T-helper 17 cell (primary cell): ENCODE data around the gene HOXB6. TPM values are rescaled to one million over a fixed set of nuclear protein-coding genes. Genes with fewer than 3 reads are reported as not detected.

Source experiments
- ATAC-seq: fragments of 150-1000 bp; cut with Tn5 transposase; 2 replicates; pipeline ENCODE4 v1.10.0; 2021; ENCODE audit warnings: mild to moderate bottlenecking, moderate library complexity
- DNase-seq, 3 donors: peaks; one replicate each; pipeline versions ENCODE4 v3.0.0 to v3.0.0-alpha.2; 2020 to 2021
- H3K9me3 ChIP-seq: one replicate; pipeline ENCODE4 v1.7.0; 2013; ENCODE audit warnings: low read length, mild to moderate bottlenecking; ENCODE audit not compliant: control insufficient read depth, poor library complexity, severe bottlenecking
- H3K27ac Mint-ChIP-seq: one replicate; pipeline ENCODE4 v1.8.0; 2022; ENCODE audit warnings: mild to moderate bottlenecking, moderate library complexity, mixed read lengths
- H3K27me3 Mint-ChIP-seq: one replicate; pipeline ENCODE4 v1.8.0; 2022; ENCODE audit warnings: mixed read lengths
- H3K36me3 Mint-ChIP-seq: one replicate; pipeline ENCODE4 v1.8.0; 2022; ENCODE audit warnings: low read depth, mixed read lengths
- H3K4me1 Mint-ChIP-seq: one replicate; pipeline ENCODE4 v1.8.0; 2022; ENCODE audit warnings: mild to moderate bottlenecking, mixed read lengths
- H3K4me3 Mint-ChIP-seq: one replicate; pipeline ENCODE4 v1.8.0; 2022; ENCODE audit warnings: mild to moderate bottlenecking, moderate library complexity, mixed read lengths
- total RNA-seq, 4 donors: library from RNA in 2 of 4; stranded (reverse) in 2 of 4; gene quantifications; one replicate each; pipeline ENCODE4 v1.2.3 and lab custom pipeline; 2022 to 2026

Gene HOXB6
- total RNA-seq, 2 donors from 2014 or later = not detected

- no peaks in the 10 kb centered on the region for H3K9me3 ChIP-seq
- peak overlapping the region; percentile 47 for H3K4me3 Mint-ChIP-seq
- peaks cover 19% of the 10 kb centered on the region for H3K4me1 Mint-ChIP-seq
- H3K36me3 Mint-ChIP-seq = peaks cover 6% of the 10 kb centered on the region
- peak overlapping the region; percentile 83 for H3K27ac Mint-ChIP-seq
- H3K27me3 Mint-ChIP-seq = peaks cover 97% of the 10 kb centered on the region
- ATAC-seq = no peak
- DNase-seq = no peak
Observed at GRCh38 chr17:48641541-48642058, 36.8 kb upstream of the HOXB6 start.

GRCh38 chr17:48640858-48641180 lies 36.0 kb upstream of the HOXB6 start:
- Mint-ChIP-seq H3K36me3 (peaks cover 6% of the 10 kb centered on the region), H3K27me3 (peaks cover 99% of the 10 kb centered on the region), H3K4me3 (no peak overlapping the region), H3K27ac (no peak overlapping the region), H3K4me1 (peaks cover 19% of the 10 kb centered on the region)
- no peaks in the 10 kb centered on the region for H3K9me3 ChIP-seq
- no peak for DNase-seq
- ATAC-seq = no peak

GRCh38 chr17:48639982-48640857 lies 35.4 kb upstream of the HOXB6 start:
- Mint-ChIP-seq H3K36me3 (peaks cover 6% of the 10 kb centered on the region), H3K4me1 (peaks cover 17% of the 10 kb centered on the region), H3K4me3 (no peak overlapping the region), H3K27me3 (peaks cover 99% of the 10 kb centered on the region), H3K27ac (no peak overlapping the region)
- no peaks in the 10 kb centered on the region for H3K9me3 ChIP-seq
- no peak for DNase-seq
- no peak for ATAC-seq

GRCh38 chr17:48639136-48639535 lies 34.4 kb upstream of the HOXB6 start:
- Mint-ChIP-seq H3K27ac (no peak overlapping the region), H3K4me3 (no peak overlapping the region), H3K36me3 (peaks cover 2% of the 10 kb centered on the region), H3K4me1 (peaks cover 14% of the 10 kb centered on the region), H3K27me3 (peaks cover 99% of the 10 kb centered on the region)
- no peak for ATAC-seq
- H3K9me3 ChIP-seq = no peaks in the 10 kb centered on the region
- no peak for DNase-seq

GRCh38 chr17:48637323-48638260 lies 32.8 kb upstream of the HOXB6 start:
- H3K9me3 ChIP-seq = no peaks in the 10 kb centered on the region
- H3K4me3 Mint-ChIP-seq = no peak overlapping the region
- H3K36me3 Mint-ChIP-seq = peaks cover 2% of the 10 kb centered on the region
- no peak overlapping the region for H3K27ac Mint-ChIP-seq
- no peak for ATAC-seq
- H3K4me1 Mint-ChIP-seq = peaks cover 17% of the 10 kb centered on the region
- peaks cover 95% of the 10 kb centered on the region for H3K27me3 Mint-ChIP-seq
- DNase-seq = no peak

GRCh38 chr17:48636177-48637018 lies 31.6 kb upstream of the HOXB6 start:
- DNase-seq (peak; percentile 49 to 60 (median 53)), ATAC-seq (peak; percentile 84)
- no peak overlapping the region for H3K27ac Mint-ChIP-seq
- H3K4me3 Mint-ChIP-seq = no peak overlapping the region
- peaks cover 10% of the 10 kb centered on the region for H3K4me1 Mint-ChIP-seq
- H3K27me3 Mint-ChIP-seq = peaks cover 93% of the 10 kb centered on the region
- H3K36me3 Mint-ChIP-seq = no peaks in the 10 kb centered on the region
- H3K9me3 ChIP-seq = no peaks in the 10 kb centered on the region

GRCh38 chr17:48634493-48635208 lies 29.9 kb upstream of the HOXB6 start:
- no peak for ATAC-seq
- H3K27ac Mint-ChIP-seq = peak overlapping the region; percentile 11
- no peak for DNase-seq
- H3K4me3 Mint-ChIP-seq = peak overlapping the region; percentile 78
- H3K36me3 Mint-ChIP-seq = peaks cover 2% of the 10 kb centered on the region
- no peaks in the 10 kb centered on the region for H3K9me3 ChIP-seq
- H3K4me1 Mint-ChIP-seq = peaks cover 8% of the 10 kb centered on the region
- peaks cover 94% of the 10 kb centered on the region for H3K27me3 Mint-ChIP-seq

DNA sequence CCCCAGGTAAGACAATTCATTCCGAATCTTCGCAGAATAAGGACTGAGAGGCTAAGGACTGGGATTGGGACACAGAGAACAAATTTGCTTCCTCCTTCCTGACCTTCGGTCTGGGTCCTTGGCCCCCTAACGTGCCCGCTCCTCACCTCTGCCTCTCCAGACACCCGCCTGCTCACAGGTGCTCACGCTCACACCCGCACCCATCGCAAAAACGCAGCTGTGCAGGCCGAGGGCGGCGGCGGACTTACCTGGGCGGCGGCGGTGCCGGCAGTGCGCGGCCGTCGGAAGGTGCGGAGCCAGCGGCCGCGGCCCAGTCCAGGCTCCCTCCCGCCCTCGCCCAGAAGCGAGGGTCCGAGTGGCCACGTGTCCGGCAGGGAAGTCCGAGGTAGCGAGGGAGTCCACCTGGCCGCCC lies 28.5 kb upstream of the HOXB6 start:
- Mint-ChIP-seq H3K27me3 (peaks cover 94% of the 10 kb centered on the region), H3K4me1 (peaks cover 7% of the 10 kb centered on the region), H3K27ac (no peak overlapping the region), H3K36me3 (peaks cover 2% of the 10 kb centered on the region), H3K4me3 (no peak overlapping the region)
- ATAC-seq (no peak), DNase-seq (peak in 1 of 3 donors; percentile 3)
- no peaks in the 10 kb centered on the region for H3K9me3 ChIP-seq

DNA sequence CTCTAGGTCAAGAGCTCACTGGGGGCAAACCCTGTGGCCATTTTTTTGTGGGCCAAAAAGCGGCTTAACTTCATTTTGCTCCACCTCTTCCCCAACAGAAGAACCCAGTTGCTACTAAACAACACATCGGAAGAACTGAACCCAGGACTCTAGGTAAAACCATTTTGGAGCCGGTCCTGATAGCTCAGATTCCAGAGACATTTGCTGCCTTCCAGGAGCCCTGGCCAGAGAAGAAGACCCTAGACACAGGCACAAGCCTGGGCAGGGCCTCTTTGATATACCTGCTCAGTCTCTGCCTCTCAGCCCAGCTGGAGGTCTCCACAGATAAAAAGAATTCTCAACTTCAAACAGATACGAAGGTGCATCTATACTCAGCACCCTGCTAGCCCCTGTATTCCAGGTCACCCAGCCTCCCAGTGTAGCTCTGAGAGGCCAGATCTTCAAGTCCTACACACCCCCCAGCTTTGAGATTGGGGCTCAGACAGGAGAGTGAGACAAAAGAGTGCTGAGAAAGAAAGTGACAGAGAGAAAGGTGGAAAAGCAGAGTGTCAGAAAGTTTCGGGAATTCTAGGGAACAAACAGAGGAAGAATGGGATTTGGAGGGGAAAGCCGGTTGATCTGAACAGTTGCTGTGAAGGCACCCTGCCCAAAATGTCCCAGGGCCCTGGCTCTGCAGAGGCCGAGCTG lies 27.9 kb upstream of the HOXB6 start:
- Mint-ChIP-seq H3K36me3 (peaks cover 2% of the 10 kb centered on the region), H3K4me1 (peaks cover 6% of the 10 kb centered on the region), H3K27ac (no peak overlapping the region), H3K4me3 (no peak overlapping the region), H3K27me3 (peaks cover 94% of the 10 kb centered on the region)
- H3K9me3 ChIP-seq = no peaks in the 10 kb centered on the region
- ATAC-seq (no peak), DNase-seq (peak in 1 of 3 donors; percentile 2)

- ATAC-seq (no peak), DNase-seq (peak in 1 of 3 donors; percentile 3)
- no peaks in the 10 kb centered on the region for H3K9me3 ChIP-seq
- no peak overlapping the region for H3K4me3 Mint-ChIP-seq
- H3K36me3 Mint-ChIP-seq = peaks cover 2% of the 10 kb centered on the region
- no peak overlapping the region for H3K27ac Mint-ChIP-seq
- H3K27me3 Mint-ChIP-seq = peaks cover 94% of the 10 kb centered on the region
- H3K4me1 Mint-ChIP-seq = peaks cover 7% of the 10 kb centered on the region
Observed at GRCh38 chr17:48631693-48632578, 27.1 kb upstream of the HOXB6 start.
